HG02885 (cell line): ENCODE results near the gene BORCS8.
A peak's percentile ranks its signal among the peaks of the same experiment; 100 is the strongest.
"Not testable (repeated sequence)": the region's sequence is repeated elsewhere in the genome, so short reads cannot be mapped to it uniquely, and the experiment has no call there.

Experiments
- ATAC-seq: cut with Tn5 transposase; IDR thresholded peaks from one replicate; pipeline ENCODE4 v1.9.1; 2021; ENCODE audit warnings: mild to moderate bottlenecking; ENCODE audit not compliant: unreplicated experiment, poor library complexity

The BORCS8 gene

GRCh38 chr19:19154768-19155494, 37.0 kb downstream of the BORCS8 start:
- no peak for ATAC-seq

- no peak for ATAC-seq
These were observed 39.1 kb downstream of the BORCS8 start for GRCh38 chr19:19152668-19153384.

- peak; percentile 67 for ATAC-seq
These were observed 40.5 kb downstream of the BORCS8 start for GRCh38 chr19:19151418-19151817.

GRCh38 chr19:19149435-19149834, 42.5 kb downstream of the BORCS8 start:
- no peak for ATAC-seq

- ATAC-seq: not testable (repeated sequence)
These were observed 43.4 kb downstream of the BORCS8 start for GRCh38 chr19:19148504-19148903.

- ATAC-seq: no peak
These were observed 44.6 kb downstream of the BORCS8 start for GRCh38 chr19:19147344-19147743.

- no peak for ATAC-seq
These were observed 45.1 kb downstream of the BORCS8 start for GRCh38 chr19:19146865-19147264.

GRCh38 chr19:19145684-19146608, 46.0 kb downstream of the BORCS8 start:
- ATAC-seq: no peak

GRCh38 chr19:19145281-19145680, 46.7 kb downstream of the BORCS8 start:
- no peak for ATAC-seq

- ATAC-seq: no peak
These were observed 49.6 kb downstream of the BORCS8 start for GRCh38 chr19:19142347-19142746.

GRCh38 chr19:19140476-19140875, 51.5 kb downstream of the BORCS8 start:
- no peak for ATAC-seq

GRCh38 chr19:19139876-19140229, 52.1 kb downstream of the BORCS8 start:
- no peak for ATAC-seq

- peak; percentile 99 for ATAC-seq
These were observed 53.6 kb downstream of the BORCS8 start, which contains the start of gene TMEM161A for GRCh38 chr19:19138109-19138981. Gene TMEM161A (minus strand): TSS chr19:19138478. CDS start chr19:19138428, 50 bp downstream.

- ATAC-seq: no peak
These were observed 54.3 kb downstream of the BORCS8 start for GRCh38 chr19:19137556-19138108.

GRCh38 chr19:19135713-19136112, 56.2 kb downstream of the BORCS8 start:
- not testable (repeated sequence) for ATAC-seq

GRCh38 chr19:19134687-19135158, 57.2 kb downstream of the BORCS8 start:
- ATAC-seq: no peak

- ATAC-seq: no peak
These were observed 58.0 kb downstream of the BORCS8 start for GRCh38 chr19:19133985-19134384.

- ATAC-seq: no peak
These were observed 59.0 kb downstream of the BORCS8 start for GRCh38 chr19:19132912-19133311.

GRCh38 chr19:19131989-19132388, 60.0 kb downstream of the BORCS8 start:
- no peak for ATAC-seq
